Keratinocyte (primary cell): ENCODE data around the gene CARMIL1. TPM values are rescaled to one million over a fixed set of nuclear protein-coding genes. Genes with fewer than 3 reads are reported as not detected.

Experiments used
- DNase-seq: peaks from one replicate; pipeline ENCODE4 v3.0.0-alpha.2; 2011; ENCODE audit warnings: low read depth, missing footprints, low spot score
- FAIRE-seq: peaks from 2 replicates; lab custom pipeline; 2011; peaks lifted over from hg19 to GRCh38; lab: Jason Lieb, UNC
- H2AFZ ChIP-seq: 2 replicates; pipeline ENCODE4 v1.6.0; 2012; ENCODE audit warnings: low read length, control low read depth, inconsistent platforms; ENCODE audit not compliant: control insufficient read depth
- H3K27ac ChIP-seq: 2 replicates; pipeline ENCODE4 v1.5.1; 2011; ENCODE audit warnings: low read length; ENCODE audit not compliant: control insufficient read depth, insufficient read depth
- H3K27me3 ChIP-seq: 3 replicates; pipeline ENCODE4 v1.6.0; 2011; ENCODE audit warnings: low read length; ENCODE audit not compliant: control insufficient read depth, insufficient read depth; ENCODE audit errors: extremely low read depth
- H3K36me3 ChIP-seq, 2 experiments: 2 replicates in 1 of 2; 3 replicates in 1 of 2; pipeline ENCODE4 v1.5.1; 2011; ENCODE audit warnings: low read length in 2 of 2, mild to moderate bottlenecking in 1 of 2; ENCODE audit not compliant: control insufficient read depth in 2 of 2, insufficient read depth in 2 of 2; ENCODE audit errors: extremely low read depth in 1 of 2
- H3K4me1 ChIP-seq: 3 replicates; pipeline ENCODE4 v1.5.1; 2011; ENCODE audit warnings: low read length; ENCODE audit not compliant: control insufficient read depth, insufficient read depth; ENCODE audit errors: extremely low read depth
- H3K4me2 ChIP-seq: 3 replicates; pipeline ENCODE4 v1.6.0; 2011; ENCODE audit warnings: low read depth, low read length; ENCODE audit not compliant: control insufficient read depth, insufficient read depth; ENCODE audit errors: extremely low read depth
- H3K4me3 ChIP-seq, 3 experiments: fragments of 200-600 bp in 1 of 3; sonication (generic) in 1 of 3; 2 replicates in 2 of 3; 3 replicates in 1 of 3; pipeline ENCODE4 v1.5.1; 2011 to 2016; ENCODE audit warnings: low read length in 3 of 3, mild to moderate bottlenecking in 3 of 3, control low read depth in 2 of 3, inconsistent platforms in 1 of 3, low read depth in 1 of 3, mixed read lengths in 1 of 3, mixed run types in 1 of 3, moderate library complexity in 1 of 3; ENCODE audit not compliant: control insufficient read depth in 2 of 3, insufficient read depth in 2 of 3; ENCODE audit errors: extremely low read depth in 1 of 3
- H3K79me2 ChIP-seq: 2 replicates; pipeline ENCODE4 v1.6.0; 2012; ENCODE audit warnings: low read length; ENCODE audit not compliant: control insufficient read depth, insufficient read depth
- H3K9ac ChIP-seq: 3 replicates; pipeline ENCODE4 v1.6.0; 2011; ENCODE audit warnings: low read length; ENCODE audit not compliant: control insufficient read depth, insufficient read depth; ENCODE audit errors: extremely low read depth
- H3K9me1 ChIP-seq: 3 replicates; pipeline ENCODE4 v1.6.0; 2011; ENCODE audit warnings: low read length; ENCODE audit not compliant: control insufficient read depth, insufficient read depth; ENCODE audit errors: extremely low read depth
- H3K9me3 ChIP-seq: 2 replicates; pipeline ENCODE4 v1.5.1; 2012; ENCODE audit warnings: low read depth, low read length; ENCODE audit not compliant: control insufficient read depth
- H4K20me1 ChIP-seq: 3 replicates; pipeline ENCODE4 v1.6.0; 2011; ENCODE audit warnings: low read length; ENCODE audit not compliant: control insufficient read depth, insufficient read depth; ENCODE audit errors: extremely low read depth
- CTCF ChIP-seq, 3 experiments: IDR thresholded peaks in 1 of 3; conservative IDR thresholded peaks in 1 of 3; optimal IDR thresholded peaks in 1 of 3; 2 replicates in 2 of 3; 3 replicates in 1 of 3; pipeline versions ENCODE3 to v1.5.1; 2011; ENCODE audit warnings: low read length in 3 of 3, mild to moderate bottlenecking in 3 of 3, moderate library complexity in 2 of 3, control low read depth in 1 of 3, inconsistent platforms in 1 of 3; ENCODE audit not compliant: insufficient read depth in 2 of 3; ENCODE audit errors: extremely low read depth in 1 of 3
- EZH2 ChIP-seq: IDR thresholded peaks from one replicate; pipeline ENCODE4 v1.6.1; 2012; ENCODE audit warnings: inconsistent platforms, mild to moderate bottlenecking, low read length, moderate library complexity
- dilution Hi-C: fragments of 300-500 bp; cut with MboI; formaldehyde crosslinking; loops from one replicate; pipeline ENCODE4 v1.7.0; 2020; ENCODE audit warnings: low sequenced_read_pairs; ENCODE audit not compliant: extremely low pct_ligation_motif_present
- polyA plus RNA-seq, 5 experiments: library from polyadenylated mRNA; depleted of rRNA in 3 of 5; stranded (reverse) in 3 of 5; stranded (forward) in 1 of 5; unstranded in 1 of 5; fragments of >200 nt; gene quantifications; 1 replicate in 1 of 5; 2 replicates in 3 of 5; 3 replicates in 1 of 5; pipeline versions ENCODE4 v1.2.1 to v1.2.3, GENCODE V29; 2011 to 2012; ENCODE audit warnings: missing spikeins in 2 of 5, low read depth in 1 of 5, low replicate concordance in 1 of 5

Gene CARMIL1
- polyA plus RNA-seq, 1 donor (not counting 4 experiments of a cell fraction or from before 2014, with no cell fraction given): 18.9 TPM

GRCh38 chr6:25446830-25447569 is 167.8 kb downstream of the CARMIL1 start:
- dilution Hi-C loops: no loop called here
- H4K20me1 ChIP-seq: no peaks in the 10 kb centered on the region
- no peak for DNase-seq
- H3K4me3 ChIP-seq: no peak overlapping the region
- peak; percentile 17 for FAIRE-seq
- no peaks in the 10 kb centered on the region for H3K27me3 ChIP-seq
- H3K36me3 ChIP-seq: no peaks in the 10 kb centered on the region
- no peaks in the 10 kb centered on the region for H3K79me2 ChIP-seq
- H3K9ac ChIP-seq: no peak overlapping the region
- H2AFZ ChIP-seq: no peak overlapping the region
- H3K9me3 ChIP-seq: no peaks in the 10 kb centered on the region
- H3K4me1 ChIP-seq: peaks cover 42% of the 10 kb centered on the region
- peak overlapping the region; percentile 15 for H3K27ac ChIP-seq
- TF ChIP-seq CTCF (optimal IDR thresholded peaks at IDR 0.05 in 1 of 3, IDR thresholded peaks at IDR 0.05 in 1 of 3, conservative IDR thresholded peaks at IDR 0.05 in 1 of 3; ENCODE audit: extremely low read depth in 1 of 3, insufficient read depth in 2 of 3, low read length in 3 of 3): no peak
- TF ChIP-seq EZH2: no peak
- H3K9me1 ChIP-seq: no peaks in the 10 kb centered on the region
- no peak overlapping the region for H3K4me2 ChIP-seq

GRCh38 chr6:25447570-25447929 is 168.4 kb downstream of the CARMIL1 start:
- DNase-seq: no peak
- Histone ChIP-seq H3K4me1 (peaks cover 42% of the 10 kb centered on the region), H3K4me3 (no peak overlapping the region), H3K9me3 (no peaks in the 10 kb centered on the region), H3K79me2 (no peaks in the 10 kb centered on the region), H3K4me2 (no peak overlapping the region), H3K27ac (no peak overlapping the region), H3K9me1 (no peaks in the 10 kb centered on the region), H3K9ac (no peak overlapping the region), H3K36me3 (no peaks in the 10 kb centered on the region), H2AFZ (no peak overlapping the region), H3K27me3 (no peaks in the 10 kb centered on the region), H4K20me1 (no peaks in the 10 kb centered on the region)
- TF ChIP-seq EZH2 (no peak), CTCF (optimal IDR thresholded peaks at IDR 0.05 in 1 of 3, IDR thresholded peaks at IDR 0.05 in 1 of 3, conservative IDR thresholded peaks at IDR 0.05 in 1 of 3; ENCODE audit: extremely low read depth in 1 of 3, insufficient read depth in 2 of 3, low read length in 3 of 3) (no peak)
- dilution Hi-C loops: no loop called here
- FAIRE-seq: peak; percentile 53
